ENCODE measurements around the gene C19orf38.

The C19orf38 gene

GRCh38 chr19:10848230-10848856 is at the start of gene C19orf38:
TSS of gene C19orf38 (plus strand) at chr19:10848415. CDS start at chr19:10848509, 94 bp downstream.
- DNase-seq (ENCODE audit: low spot score), result no peak

GRCh38 chr19:10800488-10800887 is 47.7 kb upstream of the C19orf38 start:
- no peak for DNase-seq (ENCODE audit: low spot score)

GRCh38 chr19:10802479-10802878 is 45.7 kb upstream of the C19orf38 start:
- DNase-seq (ENCODE audit: low spot score), result no peak

GRCh38 chr19:10803252-10803651 is 45.0 kb upstream of the C19orf38 start:
- DNase-seq (ENCODE audit: low spot score), result no peak

- no peak for DNase-seq (ENCODE audit: low spot score)
These were observed 43.0 kb upstream of the C19orf38 start for GRCh38 chr19:10805065-10805757.

- DNase-seq (ENCODE audit: low spot score), result no peak
These were observed 42.4 kb upstream of the C19orf38 start for GRCh38 chr19:10805758-10806247.

GRCh38 chr19:10808937-10809649 is 39.1 kb upstream of the C19orf38 start:
- no peak for DNase-seq (ENCODE audit: low spot score)

- no peak for DNase-seq (ENCODE audit: low spot score)
These were observed 38.4 kb upstream of the C19orf38 start for GRCh38 chr19:10809651-10810285.

- DNase-seq (ENCODE audit: low spot score), result no peak
These were observed 36.7 kb upstream of the C19orf38 start for GRCh38 chr19:10811391-10812111.

GRCh38 chr19:10812196-10812595 is 36.0 kb upstream of the C19orf38 start:
- no peak for DNase-seq (ENCODE audit: low spot score)

GRCh38 chr19:10812902-10813404 is 35.3 kb upstream of the C19orf38 start:
- DNase-seq (ENCODE audit: low spot score), result no peak

GRCh38 chr19:10815007-10815536 is 33.1 kb upstream of the C19orf38 start:
- no peak for DNase-seq (ENCODE audit: low spot score)

GRCh38 chr19:10815969-10816644 is 32.1 kb upstream of the C19orf38 start:
- no peak for DNase-seq (ENCODE audit: low spot score)

GRCh38 chr19:10816691-10817090 is 31.5 kb upstream of the C19orf38 start:
- no peak for DNase-seq (ENCODE audit: low spot score)

GRCh38 chr19:10817291-10818038 is 30.8 kb upstream of the C19orf38 start:
- no peak for DNase-seq (ENCODE audit: low spot score)

GRCh38 chr19:10818301-10819123 is 29.7 kb upstream of the C19orf38 start:
- no peak for DNase-seq (ENCODE audit: low spot score)

GRCh38 chr19:10819124-10820060 is 28.8 kb upstream of the C19orf38 start:
- DNase-seq (ENCODE audit: low spot score), result no peak

GRCh38 chr19:10820173-10820572 is 28.0 kb upstream of the C19orf38 start:
- DNase-seq (ENCODE audit: low spot score), result peak; percentile 52

Measured in HuH-7 (cell line).